Urothelium cell line (cell line): ENCODE results near the gene BARHL2.

Experiments used
- DNase-seq: peaks from one replicate; pipeline ENCODE4 v3.0.0; 2011; ENCODE audit warnings: low spot score, mixed read lengths
- FAIRE-seq: peaks from 2 replicates; lab custom pipeline; 2011; peaks lifted over from hg19 to GRCh38; lab: Jason Lieb, UNC

Gene BARHL2

DNA sequence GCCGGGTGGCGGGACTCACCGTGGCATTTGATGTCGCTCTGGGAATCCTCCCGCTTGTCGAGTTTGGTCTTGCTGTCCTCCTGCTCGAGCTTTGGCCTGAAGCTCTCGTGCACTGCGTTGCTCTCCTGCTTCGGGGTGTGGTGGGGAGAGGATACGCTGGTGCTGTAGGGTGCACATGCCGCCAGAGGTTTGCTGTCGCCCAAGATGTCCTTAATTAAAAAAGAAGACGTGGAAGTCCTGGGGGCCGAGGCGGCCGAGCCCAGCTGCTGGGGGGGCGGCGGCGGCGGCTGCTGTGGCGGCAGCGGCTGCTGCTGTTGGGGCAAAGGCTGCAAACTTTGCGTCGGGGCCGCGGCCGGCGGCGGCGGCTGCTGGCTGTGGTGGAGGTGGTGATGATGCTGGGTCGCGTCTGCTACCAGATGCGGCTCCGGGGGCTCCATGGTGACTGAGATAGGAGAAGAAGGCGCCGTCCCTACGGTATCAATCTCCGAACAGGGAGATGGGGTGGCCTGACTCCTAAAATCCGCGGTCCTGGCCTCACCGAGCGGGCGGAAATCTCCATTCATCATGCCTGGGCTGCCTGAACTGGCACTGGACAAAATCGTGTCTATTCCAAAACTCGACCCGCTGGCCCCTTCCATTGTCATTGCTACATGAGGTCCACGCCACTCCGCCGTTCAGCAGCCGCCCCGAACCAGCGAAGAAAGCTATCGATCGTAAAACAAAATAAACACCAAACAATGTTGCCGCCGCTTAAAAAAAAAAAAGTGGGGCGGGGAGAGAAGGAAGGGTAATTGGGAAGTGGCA is at the start of gene BARHL2:
TSS of gene BARHL2 (minus strand) at position 751 of the 804 bp plus-strand sequence. CDS start at position 644, 107 bp downstream.
- DNase-seq (no peak), FAIRE-seq (no peak)

GRCh38 chr1:90763930-90764329 is 46.8 kb upstream of the BARHL2 start:
- FAIRE-seq (no peak), DNase-seq (no peak)

DNA sequence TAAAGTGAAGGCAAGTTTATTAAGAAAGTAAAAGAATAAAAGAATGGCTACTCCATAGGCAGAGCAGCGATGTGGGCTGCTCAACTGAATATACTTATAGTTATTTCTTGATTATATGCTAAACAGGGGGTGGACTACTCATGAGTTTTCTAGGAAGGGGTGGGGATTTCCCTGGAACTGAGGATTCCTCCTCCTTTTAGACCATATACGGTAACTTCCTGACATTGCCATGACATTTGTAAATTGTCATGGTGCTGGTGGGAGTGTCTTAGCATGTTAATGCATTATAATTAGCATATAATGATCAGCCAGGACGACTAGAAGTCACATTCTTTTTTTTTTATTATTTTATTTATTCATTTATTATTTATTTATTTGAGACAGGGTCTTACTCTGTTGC is 46.4 kb upstream of the BARHL2 start:
- FAIRE-seq (no peak), DNase-seq (no peak)

- DNase-seq (peak; percentile 8), FAIRE-seq (no peak)
These were observed 44.9 kb upstream of the BARHL2 start for GRCh38 chr1:90761781-90762589.

DNA sequence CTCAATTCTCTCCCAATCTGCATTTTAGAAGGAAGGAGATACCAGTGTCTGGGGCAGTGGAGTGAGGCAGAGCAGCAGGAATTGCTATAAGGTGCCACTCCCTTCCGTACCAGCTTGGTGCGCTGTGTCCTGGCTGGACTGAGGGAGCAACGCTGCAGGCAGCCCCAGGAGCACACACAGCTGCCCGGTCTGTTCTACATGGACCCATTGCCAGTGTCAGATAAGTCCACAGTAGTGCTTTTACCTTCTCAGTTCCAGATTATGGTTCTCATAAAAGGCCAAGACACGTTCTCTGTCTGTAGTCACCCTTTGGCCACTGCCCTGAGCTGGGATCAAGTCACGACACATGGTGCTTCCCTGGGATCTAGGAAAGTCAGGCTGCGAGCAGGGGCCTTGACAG is 44.1 kb upstream of the BARHL2 start:
- DNase-seq, result no peak

GRCh38 chr1:90753556-90753955 is 36.5 kb upstream of the BARHL2 start:
- no peak for DNase-seq
- no peak for FAIRE-seq

More for the DNA sequence above, 44.1 kb upstream of the BARHL2 start:
- FAIRE-seq, result no peak

- DNase-seq (no peak), FAIRE-seq (no peak)
These were observed 31.6 kb upstream of the BARHL2 start for GRCh38 chr1:90748668-90749067.

DNA sequence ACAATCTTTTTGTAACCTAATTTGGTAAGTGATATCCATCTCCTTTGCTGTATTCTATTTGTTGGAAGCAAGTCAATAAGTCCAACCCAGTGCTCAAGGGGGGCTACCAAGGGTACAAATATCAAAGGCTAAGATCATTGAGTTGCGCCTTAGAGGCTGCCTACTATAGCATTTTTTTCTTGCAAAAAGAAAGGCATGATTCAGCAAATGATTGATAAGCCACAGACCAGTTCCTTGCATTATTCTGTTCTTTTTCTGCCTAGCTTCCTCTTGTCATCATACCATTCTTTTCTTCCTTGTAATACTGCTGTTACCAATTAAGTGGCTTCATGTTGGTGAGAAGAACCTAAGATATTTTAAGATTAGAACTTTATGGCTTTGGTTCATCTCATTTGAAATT is 29.8 kb upstream of the BARHL2 start:
- no peak for FAIRE-seq
- DNase-seq, result no peak

DNA sequence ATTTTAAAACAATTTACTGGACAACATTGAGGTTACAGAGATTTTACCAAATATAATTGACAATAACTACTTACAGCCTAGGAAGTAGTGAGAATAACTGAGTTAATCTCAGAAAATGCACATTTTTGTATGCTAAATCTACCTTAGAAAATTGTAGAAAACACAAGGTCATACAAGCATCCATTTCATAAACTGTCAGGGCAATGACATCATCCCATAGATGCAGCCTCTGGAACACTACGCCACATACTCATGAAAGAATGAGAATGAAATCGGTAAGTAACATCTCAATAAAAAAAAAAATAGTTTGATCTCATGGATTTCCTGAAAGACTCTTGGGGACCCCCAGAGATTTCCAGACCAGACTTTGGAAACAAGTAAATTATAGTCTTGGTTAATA is 28.9 kb upstream of the BARHL2 start:
- FAIRE-seq (no peak), DNase-seq (no peak)

DNA sequence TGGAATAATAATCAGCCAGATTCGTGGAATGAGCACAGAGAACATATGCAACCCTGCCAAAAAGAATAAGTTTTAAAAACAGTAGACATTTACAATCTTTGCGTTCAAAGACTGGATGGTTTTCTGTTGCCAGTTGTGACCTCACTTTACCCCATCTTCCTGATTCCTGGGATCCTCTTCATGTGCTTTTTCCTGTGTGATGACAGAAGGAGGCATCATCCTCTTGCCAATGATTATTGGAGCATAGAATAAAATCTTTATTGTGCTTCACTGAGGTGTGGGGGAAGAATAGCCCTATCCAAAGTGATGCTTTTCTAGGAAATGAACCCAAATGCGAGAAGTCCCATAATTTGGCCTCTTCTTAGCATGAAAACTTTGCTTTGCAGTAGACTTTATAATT is 15.0 kb upstream of the BARHL2 start:
- no peak for FAIRE-seq

DNA sequence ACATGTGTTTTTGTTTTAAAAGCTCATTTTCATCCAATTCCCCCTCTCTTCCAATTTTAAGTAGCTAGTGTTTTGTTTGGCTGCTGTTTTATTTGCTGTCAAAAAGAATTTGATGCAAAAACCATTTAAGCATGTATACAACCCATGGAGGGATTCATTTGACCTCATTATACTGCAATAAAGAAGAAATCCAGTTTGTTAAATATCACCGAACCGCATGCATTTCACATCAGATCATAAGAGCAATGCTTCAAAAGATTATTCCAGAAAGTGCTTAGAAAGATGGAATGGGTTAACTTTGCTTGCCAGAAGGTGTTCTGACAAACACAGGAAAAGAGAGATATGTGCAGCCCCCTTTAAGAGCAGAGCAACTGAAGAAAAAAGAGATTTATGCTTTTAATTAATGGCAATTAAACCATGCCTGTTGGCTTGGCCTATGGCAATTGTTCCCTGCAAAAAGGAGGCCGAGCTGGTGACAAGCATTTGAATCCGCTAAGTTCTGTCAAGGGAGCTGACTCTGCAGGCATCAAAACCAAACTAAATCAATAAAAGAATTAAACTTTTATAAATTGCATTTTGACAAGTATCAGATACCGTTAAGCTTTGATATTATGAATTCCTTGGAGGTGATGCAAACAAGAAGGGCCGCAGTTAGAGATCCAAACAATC is 14.4 kb upstream of the BARHL2 start:
- FAIRE-seq (no peak), DNase-seq (no peak)

More for the DNA sequence above, 15.0 kb upstream of the BARHL2 start:
- DNase-seq, result no peak

GRCh38 chr1:90730243-90731022 is 13.3 kb upstream of the BARHL2 start:
- FAIRE-seq, result no peak
- DNase-seq, result no peak

DNA sequence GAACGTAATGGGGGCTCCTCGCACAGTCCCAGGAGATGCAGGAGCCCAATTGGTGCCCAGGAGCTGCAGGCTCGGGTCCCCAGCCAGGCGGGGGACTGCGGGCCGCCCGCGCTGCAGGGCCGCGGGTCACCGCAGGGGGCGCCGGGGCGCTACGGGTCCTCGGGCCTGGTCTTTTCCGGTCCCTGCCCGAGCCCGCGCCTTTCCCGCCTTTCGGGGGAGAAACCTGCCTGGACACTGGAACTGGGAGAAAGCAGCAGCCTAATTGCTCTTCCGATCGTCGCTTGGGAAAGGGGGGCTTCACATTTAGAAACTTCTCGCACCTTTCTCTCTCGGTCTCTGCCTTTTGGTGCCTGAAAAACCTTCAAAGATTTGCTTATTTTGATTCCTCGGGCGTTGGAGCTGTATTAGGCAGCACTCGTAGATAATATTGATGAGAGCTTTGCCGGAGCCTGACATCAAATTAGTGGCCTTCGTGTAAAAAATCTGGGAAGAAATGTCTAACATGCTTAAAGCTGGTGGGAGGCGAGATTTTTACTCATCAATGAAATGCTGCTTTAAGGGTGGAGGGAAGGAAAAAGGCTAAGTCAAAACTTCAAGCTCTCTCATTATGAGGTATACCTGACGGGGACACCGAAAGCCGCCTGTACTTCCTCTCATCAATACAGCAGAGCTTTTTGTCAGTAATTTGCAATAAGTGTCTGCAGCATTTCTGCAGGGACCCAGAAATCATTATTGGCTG is 12.6 kb upstream of the BARHL2 start:
- FAIRE-seq (no peak), DNase-seq (no peak)

DNA sequence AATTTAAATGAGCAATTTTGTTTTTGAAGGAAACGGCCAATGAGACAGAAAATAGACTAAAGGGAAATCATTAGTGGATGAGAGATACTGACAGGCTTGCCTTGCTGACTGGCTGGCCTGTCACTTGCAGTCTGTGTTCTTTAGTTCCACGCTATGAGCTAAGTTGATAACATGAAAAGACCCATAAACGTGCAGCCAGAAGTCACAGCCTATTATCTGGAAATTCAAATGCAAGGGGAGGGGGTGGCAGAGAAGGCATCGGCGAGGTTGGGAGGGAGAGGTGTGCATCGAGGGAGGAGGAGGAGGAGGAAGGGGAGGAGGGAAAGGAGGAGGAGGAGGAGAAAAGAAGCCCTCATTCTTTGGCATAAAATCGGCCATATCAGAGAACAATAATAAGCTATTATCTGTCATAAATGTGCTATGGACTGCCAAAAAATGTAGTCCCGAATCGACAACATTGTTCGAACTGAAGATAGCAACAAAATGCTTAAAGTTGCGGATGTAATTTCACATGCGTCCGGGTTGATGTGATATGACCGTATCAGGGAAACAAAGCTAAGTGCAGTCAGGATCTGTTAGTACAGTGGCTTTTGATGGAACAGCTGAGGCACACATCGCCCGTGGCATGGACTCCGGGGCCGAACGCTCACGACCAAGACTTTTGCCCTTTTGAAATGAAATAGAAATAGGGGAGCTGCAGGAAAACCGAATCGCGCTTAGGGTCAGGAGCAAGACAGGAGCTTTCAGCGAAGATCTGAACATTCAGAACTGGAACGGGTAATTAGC is 11.6 kb upstream of the BARHL2 start:
- FAIRE-seq (no peak), DNase-seq (no peak)

DNA sequence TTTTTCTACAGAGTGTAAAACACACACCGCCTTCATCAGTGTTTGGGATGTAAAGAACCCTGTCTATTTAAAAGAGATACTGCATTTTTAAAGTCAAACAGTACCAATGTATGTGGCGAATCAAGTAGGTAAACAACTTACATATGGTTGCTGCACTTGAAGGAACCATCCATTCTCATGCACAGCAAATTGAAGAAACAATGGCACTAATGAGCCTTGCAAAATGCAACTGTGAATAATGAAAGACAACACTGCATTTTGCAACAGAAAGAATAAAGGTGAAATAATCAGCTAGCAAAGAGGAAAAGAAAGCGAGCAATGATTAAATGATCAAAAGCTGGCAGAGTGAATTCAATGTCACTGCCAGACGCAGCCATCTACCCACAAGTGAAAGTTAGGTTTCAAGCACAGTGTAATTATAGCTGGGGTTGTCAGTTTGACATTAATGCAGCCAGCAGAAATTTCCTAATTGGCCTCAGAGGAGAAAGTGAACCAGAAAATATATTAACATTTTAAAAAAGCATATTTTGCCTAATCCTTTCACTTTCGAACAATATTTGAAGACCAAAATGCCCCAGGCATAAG is 10.9 kb upstream of the BARHL2 start:
- FAIRE-seq (no peak), DNase-seq (no peak)

- DNase-seq (no peak), FAIRE-seq (no peak)
These were observed 9.9 kb upstream of the BARHL2 start for GRCh38 chr1:90726986-90727480.

DNA sequence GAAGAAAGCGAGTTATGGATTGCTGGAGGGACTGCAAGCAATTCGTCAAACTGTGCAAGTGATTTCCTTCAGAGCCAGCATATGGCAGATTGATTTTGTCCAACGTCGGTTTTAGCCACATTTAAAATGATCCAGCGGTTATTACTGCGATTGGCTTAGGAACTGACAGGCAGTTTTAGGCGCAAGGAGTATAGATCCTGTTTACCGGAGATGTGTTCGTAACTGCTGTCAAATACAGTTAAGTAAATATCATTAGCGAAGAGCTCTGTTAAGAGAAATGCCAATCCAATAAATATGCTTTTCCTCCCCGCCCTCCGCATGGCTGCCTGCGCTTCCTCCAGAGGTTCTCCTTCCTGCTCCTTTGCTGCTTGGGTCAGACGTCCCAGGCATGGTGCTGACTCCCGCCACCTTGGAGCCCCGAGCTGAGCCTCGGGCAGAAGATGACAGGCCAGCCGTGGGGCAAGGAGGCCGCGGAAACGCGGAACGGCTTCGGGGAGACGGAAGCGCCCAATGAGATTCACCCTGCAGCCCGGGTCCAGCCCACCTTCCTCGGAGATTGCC is 9.4 kb upstream of the BARHL2 start:
- no peak for DNase-seq
- no peak for FAIRE-seq

DNA sequence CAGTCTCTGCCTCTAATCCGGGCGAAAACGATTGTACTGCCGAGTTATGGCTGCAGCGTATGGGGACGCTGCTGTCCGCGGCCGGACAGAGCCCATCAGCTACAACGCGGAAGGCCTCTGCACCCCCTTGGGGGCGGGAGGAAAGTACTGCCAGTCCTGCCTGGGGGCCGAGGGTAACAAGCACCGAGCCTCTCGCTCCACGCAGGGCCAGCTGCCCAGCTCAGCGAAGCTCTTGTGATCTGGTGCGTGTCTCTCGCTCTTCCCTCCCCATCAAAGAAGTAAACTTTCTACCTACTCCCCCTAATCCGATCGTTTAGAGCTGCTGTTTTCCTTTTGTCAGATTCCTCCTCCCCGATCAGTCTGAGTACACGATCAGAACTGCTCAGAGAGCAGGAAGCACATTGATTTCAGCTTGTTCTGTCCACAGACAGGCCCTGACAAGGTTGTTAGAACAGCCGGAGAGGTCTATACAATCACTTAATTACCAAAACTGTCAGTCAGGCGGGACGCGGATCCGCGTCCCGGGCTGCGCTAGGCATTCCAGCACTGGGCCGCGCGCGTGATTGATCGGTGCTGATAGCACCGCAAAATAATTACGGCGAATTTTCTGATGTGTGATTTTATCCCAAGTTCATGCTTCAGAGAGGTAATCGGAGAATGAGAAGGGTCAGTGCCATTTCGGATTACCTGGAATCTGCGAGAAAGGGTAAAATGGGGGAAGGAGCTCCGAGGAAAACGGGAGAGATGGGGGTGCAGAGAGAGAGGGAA is 8.7 kb upstream of the BARHL2 start:
- FAIRE-seq (no peak), DNase-seq (no peak)
